NCI-H748 treated with DMSO at 0.1 percent for 48 hours (cell line): Measurements from ENCODE around the gene ADD1.
A peak's percentile ranks its signal among the peaks of the same experiment; 100 is the strongest.
"Not testable (repeated sequence)": the region's sequence is repeated elsewhere in the genome, so short reads cannot be mapped to it uniquely, and the experiment has no call there.

Source experiments
- DNase-seq: peaks from one replicate; lab custom pipeline; 2025; lab: John Stamatoyannopoulos, UW

ADD1 gene

DNA sequence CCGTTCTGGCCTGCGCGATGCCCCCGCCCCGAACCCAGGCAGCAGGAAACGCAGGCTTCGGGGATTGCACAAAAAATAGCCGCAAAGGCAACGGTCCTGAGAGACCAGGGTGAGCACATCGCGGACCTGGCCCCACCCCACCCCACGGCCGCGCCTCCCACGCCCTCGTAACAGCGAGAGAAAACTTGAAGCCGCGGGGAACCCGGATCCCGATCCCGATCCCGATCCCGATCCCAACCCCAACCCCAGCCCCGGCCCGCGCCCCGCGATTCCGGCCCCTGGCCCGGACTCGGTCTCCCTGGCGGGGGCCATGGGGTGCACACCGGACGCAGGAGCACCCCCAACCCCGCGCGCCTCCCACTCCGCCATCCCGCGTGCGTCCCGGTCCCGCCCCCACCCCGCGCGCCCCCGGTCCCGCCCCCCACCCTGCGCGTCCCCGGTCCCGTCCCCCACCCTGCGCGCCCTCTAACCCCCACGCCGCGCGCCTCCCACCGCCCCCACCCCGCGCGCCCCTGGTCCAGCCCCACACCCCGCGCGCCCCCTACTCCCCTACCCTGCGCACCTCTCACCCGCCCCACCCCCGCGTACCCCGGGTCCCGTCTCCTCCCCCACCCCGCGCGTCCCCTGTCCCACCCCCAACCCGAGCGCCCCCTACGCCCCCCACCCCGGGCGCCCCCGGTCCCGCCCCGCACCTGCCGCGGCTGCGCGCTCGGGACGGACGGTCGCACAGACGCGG, 90.6 kb downstream of the ADD1 start:
- DNase-seq = no peak

DNA sequence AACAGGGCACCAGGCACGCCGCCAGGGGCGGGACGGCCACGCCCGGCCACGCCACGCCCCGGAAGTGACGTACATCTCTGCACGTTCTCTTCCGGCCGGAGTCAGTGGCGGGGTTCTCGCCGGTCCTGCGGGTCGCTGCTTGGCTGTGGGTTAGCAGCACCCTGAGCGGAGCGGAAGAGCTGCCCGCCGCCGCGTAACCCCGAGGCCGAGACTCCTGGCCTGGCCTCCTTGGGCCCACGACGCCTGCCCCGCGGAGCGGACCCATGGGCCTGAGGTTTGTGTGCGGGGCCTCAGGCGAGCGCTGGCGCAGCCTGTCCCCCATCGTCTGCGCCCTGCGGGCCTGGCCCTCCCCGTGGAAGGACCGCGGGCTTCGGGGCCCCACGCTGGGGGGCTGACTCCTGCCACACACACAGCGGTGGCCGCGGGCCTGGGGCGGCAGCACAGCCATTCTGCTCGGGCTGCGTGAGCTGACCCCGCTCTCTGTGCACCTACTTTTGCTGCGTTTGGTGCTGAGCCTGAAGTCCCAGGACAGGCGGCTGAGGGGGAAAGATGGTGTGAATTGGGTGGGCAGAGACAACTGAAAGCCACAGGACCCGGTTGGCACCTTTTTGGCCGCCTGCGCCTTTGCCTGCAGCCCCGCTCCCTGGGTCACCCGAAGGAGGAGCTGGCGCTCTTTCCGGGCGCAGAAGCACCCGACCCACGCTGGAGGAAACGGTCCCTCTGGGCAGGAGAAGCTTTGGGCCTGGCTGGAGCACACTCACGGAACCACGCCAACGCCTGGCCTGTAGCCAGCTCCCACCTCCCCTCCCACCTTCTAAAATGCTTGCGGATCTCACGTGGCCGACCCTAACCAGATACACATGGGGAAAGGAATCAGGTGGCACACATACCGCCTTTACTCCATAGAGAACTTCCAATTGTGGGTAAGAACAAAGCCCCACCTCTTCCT, 91.4 kb downstream of the ADD1 start:
- peak; percentile 24 for DNase-seq

DNA sequence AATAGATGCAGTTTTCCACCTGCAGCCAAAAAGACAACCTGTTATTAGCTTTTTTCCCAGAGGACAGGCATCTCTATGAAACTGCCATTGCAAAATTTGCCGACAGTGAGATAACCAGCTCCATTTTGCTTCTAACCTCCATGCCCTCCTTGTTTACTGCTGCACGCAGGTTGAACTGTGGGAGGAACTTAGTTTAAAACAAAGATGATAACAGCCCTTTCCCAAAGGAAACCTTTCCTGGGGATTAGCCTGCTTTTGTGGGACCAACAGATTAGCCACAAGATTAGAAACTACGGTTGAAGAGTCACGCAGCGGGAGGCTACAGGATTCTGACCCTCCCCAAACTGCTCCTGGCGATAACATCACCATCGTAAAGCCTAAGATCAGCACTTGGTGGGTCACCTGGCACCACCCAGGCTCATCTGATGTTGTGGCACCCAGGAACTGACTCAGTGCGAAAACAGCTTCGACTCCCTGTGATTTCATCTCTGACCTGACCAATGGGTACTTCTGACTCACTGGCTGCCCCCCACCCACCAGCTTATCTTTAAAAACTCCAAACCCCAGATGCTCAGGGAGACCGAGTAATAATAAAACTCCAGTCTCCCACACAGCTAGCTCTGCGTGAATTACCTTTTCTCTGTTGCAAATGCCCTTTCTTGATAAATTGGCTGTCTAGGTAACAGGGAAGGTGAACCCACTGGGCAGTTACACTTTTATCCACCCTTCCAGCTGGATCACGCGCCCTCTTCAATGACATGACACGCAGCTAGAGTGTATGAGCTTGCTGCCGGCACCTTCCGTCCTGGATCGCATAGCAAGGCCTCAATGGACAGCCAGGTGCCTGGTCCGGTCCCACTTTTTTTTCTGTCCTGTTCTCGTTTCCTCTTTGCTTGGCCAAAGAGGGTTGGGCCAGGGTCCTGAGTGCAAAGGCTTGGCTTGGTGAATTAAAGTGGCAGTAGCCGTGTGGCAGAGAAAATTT, 92.4 kb downstream of the ADD1 start:
- DNase-seq = no peak

- DNase-seq = no peak
Observed at GRCh38 chr4:2936773-2937145, 93.1 kb downstream of the ADD1 start.

GRCh38 chr4:2937146-2937857, 93.7 kb downstream of the ADD1 start:
- no peak for DNase-seq

GRCh38 chr4:2937986-2938385, 94.3 kb downstream of the ADD1 start:
- DNase-seq = no peak

DNA sequence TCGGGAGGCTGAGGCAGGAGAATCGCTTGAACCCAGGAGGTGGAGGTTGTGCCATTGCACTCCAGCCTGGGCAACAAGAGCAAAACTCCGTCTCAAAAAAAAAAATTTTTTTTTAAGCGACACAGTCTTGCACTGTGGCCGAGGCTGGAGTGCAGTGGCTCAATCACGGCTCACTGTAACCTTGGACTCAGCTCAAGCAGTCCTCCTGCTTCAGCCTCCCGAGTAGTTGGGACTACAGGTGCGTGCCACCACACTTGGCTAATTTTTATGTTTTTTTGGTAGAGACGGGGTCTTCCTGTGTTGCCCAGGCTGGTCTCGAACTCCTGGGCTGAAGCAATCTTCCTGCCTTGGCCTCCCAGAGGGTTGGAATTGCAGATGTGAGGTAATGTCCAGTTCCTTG, 94.8 kb downstream of the ADD1 start:
- not testable (repeated sequence) for DNase-seq

DNA sequence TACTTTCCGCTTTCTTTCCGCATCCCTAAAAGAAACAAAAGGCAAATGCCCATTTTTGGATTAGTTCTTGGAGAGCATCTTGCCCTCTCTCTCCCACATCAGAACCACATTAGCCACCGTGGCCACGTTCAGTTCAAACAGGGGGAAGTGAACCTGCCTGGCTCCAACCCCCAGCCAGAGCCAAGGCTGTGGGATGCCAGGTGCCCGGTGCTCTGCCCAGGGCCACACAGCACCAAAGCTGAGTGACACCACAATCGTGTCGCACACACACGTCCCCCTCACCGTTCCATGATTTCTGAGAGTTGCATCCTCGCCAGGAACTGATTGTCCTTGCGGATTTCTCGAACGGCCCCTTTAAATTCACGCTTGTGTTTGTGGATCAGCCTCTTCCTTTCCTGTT, 95.3 kb downstream of the ADD1 start:
- no peak for DNase-seq

GRCh38 chr4:2939383-2940243, 96.0 kb downstream of the ADD1 start:
- DNase-seq = no peak

DNA sequence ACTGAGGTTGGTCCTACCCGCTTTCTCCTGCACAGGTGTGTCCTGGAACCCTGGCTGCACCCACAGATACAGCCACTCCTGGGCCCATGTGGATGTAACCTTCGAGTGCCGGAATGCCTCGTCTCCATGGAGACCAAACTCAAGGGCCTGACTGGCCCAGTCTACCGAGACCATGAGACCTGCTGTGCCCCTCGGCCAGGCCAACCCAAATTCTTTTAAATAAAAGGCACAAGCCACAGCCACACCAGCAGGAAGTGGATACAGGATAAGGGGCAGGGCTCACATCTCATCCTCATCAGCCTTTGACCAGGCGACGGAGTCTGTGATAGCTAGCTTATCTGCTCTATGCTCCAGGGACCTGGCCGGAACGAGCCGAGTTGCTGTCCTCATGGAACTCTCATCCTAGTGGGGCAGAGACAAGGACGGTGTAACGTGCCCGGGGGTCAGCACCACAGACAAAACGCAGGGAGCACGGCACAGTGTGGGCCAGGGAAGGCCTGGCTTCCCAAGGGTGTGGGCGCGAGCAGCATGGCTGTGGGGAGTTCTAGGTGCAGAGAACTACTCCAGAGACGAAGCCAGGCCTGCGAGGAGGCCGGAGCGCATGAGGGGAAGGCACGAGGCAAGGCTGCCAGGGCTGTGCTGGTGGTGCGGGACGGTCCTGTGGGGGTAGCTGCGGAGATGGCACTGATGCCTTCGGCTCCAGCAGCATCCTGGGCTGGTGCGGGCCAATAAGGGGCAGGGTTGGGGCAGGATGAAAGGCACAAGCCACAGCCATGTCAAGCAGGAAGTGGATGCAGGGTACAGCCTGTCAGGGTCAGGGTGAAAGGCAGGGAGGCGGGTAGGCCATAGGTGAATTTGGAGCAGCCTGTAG, 96.9 kb downstream of the ADD1 start:
- DNase-seq = no peak

- no peak for DNase-seq
Observed at GRCh38 chr4:2941138-2942036, 97.7 kb downstream of the ADD1 start.

DNA sequence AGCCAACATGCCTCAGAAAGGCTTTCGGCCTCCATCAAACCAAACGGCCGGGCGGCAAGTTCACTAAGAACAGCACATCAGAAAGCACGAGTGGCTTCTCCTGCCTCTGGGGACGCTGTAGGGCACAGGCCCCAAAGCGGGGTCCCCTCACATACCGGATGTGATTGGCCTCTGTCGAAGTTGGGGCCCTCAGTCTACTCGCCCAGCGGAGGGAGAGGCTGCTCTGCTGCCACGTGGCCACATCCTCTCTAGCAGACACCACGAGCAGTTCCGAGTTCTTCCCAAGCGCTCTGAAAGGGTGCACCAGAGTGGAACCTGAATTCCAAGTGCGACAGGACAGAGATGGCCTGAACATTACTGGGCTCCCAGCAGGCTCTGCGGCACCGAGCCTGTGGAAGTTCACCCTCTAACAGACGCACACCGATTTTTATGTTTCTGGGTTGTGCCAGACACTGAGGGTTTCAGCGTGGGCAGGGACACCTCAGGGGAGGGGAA, 98.4 kb downstream of the ADD1 start:
- no peak for DNase-seq

DNA sequence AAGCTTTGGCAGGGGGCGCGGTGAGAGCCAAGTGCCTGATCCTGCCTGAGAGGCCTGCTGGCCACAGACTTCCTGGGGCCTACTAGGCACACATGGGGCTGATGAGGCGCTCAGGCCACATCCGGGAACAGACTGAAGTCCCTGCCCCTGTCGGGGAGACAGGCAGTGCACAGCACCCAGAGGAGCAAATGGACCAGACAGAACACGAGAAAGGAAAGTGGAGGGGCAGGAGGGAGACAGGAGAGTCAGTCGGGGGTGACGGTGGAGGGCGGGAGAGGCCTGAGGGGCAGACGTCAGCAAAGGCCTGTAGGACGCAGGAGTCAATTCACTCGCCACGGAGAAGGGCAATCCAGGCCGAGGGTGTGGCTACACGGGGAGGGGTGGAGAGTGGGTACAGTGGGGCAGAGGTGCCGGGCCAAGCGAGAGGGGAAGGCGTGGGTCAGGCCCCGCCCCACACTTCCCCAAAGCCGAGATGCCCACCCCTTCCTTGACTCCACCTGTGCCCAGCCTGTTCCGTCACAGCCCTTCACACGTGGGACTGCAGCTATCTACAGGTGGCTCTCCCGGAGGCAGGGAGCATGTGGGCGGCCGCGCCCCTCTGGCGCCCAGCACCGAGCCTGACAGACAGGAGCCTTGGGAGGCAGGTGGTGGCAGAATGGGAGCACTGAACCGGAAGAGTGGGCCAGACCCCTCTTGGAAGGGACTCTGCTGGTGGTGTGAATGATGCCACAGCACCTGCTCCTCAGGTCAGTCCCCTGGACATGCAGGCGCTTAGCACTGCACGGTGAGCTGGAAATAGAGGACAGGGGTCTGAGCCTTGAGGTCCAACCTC, 99.1 kb downstream of the ADD1 start:
- DNase-seq = no peak

- no peak for DNase-seq
Observed at GRCh38 chr4:2943364-2944090, 99.9 kb downstream of the ADD1 start.

DNA sequence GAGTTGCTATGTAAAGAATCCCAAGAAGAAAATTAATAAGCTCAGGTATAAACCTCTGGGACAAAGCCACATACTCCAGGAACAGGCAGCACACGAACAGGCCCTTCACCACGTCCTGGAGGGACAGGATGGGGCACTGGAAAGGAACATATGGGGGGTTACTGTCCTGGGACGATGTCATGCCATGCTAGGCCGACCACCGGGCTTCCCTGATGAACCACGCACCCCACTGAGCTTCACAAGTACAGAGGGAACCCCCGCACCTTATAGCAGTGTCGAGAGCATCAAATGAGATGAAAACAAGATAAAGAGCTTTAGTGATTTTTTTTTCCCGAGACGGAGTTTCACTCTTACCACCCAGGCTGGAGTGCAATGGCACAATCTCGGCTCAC, 100.4 kb downstream of the ADD1 start:
- DNase-seq = no peak
